LNCaP clone FGC (cell line): ENCODE data around the gene AP4E1.
A peak's percentile ranks its signal among the peaks of the same experiment; 100 is the strongest.
"Not testable (repeated sequence)": the region's sequence is repeated elsewhere in the genome, so short reads cannot be mapped to it uniquely, and the experiment has no call there.

ENCODE experiments used
- DNase-seq: peaks from one replicate; pipeline ENCODE4 v3.0.0-alpha.2; 2011; ENCODE audit warnings: low read depth
- H3K4me3 ChIP-seq: 2 replicates; pipeline ENCODE4 v1.5.1; 2011; ENCODE audit warnings: mild to moderate bottlenecking, low read depth, low read length, control low read depth
- TF ChIP-seq, protein P1 (sequence below): IDR thresholded peaks from 2 replicates; pipeline ENCODE4 v1.5.1; 2012; ENCODE audit warnings: mild to moderate bottlenecking; ENCODE audit not compliant: control insufficient read depth, insufficient read depth; ENCODE audit errors: extremely low read depth

The AP4E1 gene

DNA sequence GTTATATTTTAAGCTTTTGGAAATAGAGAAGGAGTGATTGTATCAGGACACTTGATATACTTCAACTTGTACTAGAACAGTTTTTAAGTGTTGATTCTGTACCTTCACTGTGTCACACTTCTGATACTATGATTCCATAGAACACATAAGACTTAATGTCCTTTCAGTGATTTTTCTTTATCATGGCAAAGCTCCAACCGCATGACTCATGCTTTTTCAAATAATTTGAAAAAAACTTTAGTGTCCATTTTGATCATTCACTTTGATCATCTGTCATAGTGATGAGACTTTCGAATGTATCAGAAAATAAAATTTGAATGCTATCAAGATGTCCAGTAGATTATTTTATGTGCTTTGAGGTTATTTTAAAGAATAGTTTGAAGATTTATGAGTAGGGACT is 32.0 kb downstream of the AP4E1 start:
- TF ChIP-seq, protein P1, sequence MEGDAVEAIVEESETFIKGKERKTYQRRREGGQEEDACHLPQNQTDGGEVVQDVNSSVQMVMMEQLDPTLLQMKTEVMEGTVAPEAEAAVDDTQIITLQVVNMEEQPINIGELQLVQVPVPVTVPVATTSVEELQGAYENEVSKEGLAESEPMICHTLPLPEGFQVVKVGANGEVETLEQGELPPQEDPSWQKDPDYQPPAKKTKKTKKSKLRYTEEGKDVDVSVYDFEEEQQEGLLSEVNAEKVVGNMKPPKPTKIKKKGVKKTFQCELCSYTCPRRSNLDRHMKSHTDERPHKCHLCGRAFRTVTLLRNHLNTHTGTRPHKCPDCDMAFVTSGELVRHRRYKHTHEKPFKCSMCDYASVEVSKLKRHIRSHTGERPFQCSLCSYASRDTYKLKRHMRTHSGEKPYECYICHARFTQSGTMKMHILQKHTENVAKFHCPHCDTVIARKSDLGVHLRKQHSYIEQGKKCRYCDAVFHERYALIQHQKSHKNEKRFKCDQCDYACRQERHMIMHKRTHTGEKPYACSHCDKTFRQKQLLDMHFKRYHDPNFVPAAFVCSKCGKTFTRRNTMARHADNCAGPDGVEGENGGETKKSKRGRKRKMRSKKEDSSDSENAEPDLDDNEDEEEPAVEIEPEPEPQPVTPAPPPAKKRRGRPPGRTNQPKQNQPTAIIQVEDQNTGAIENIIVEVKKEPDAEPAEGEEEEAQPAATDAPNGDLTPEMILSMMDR, result no peak
- DNase-seq, result peak; percentile 32
- no peak overlapping the region for H3K4me3 ChIP-seq

DNA sequence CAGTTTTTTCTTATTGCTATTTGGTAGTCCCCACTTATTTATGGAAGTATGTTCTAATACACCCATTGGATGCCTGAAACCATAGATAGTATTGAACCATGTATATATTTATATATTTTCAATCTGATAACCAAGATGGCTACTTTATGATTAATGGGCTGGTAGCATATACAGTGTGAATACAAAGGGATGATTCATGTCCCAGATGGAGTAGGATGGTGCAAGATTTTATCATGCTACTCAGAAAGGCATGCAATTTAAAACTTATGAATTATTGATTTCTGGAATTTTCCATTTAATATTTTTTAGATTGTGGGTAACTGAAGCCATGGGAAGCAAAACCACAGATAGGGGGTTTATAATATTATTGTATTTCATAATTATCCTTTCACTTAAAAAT is 35.2 kb downstream of the AP4E1 start:
- no peak for DNase-seq
- TF ChIP-seq, protein P1, result no peak
- H3K4me3 ChIP-seq, result no peak overlapping the region

DNA sequence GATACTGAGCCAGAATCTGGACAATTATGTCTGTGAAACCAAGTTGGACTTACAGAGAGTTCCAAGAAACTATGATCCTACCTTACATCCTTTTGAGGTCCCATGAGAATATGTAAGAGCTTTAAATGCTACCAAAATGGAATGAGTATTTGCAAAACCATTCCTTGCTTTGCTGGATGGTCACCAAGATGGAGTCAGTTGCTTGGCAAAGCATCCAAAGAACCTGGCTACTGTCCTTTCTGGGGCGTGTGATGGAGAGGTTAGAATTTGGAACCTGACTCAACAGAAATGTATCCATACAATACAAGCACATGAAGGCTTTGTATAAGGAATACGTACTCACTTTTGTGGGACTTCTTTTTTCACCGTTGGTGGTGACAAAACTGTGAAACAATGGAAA is 36.2 kb downstream of the AP4E1 start:
- TF ChIP-seq, protein P1, result no peak
- no peak for DNase-seq
- H3K4me3 ChIP-seq, result no peak overlapping the region

DNA sequence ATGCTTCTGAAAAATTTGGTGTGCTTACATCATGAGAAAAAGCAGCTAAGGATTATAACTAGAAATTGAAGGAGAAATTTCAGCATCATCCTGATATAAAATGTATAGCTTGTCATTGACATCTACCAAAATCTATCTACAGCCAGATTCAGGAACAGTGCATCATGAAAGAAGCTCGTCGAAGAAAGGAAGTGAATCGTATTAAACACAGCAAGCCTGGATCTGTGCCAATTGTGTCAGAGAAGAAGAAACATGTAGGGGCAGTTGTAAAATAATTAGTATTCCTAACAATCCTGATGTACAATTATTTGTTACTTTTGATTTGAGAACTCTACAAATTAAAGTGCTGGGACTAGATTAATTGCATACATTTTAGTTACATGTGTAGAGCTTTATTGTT is 37.2 kb downstream of the AP4E1 start:
- TF ChIP-seq, protein P1, result no peak
- no peak overlapping the region for H3K4me3 ChIP-seq
- no peak for DNase-seq

DNA sequence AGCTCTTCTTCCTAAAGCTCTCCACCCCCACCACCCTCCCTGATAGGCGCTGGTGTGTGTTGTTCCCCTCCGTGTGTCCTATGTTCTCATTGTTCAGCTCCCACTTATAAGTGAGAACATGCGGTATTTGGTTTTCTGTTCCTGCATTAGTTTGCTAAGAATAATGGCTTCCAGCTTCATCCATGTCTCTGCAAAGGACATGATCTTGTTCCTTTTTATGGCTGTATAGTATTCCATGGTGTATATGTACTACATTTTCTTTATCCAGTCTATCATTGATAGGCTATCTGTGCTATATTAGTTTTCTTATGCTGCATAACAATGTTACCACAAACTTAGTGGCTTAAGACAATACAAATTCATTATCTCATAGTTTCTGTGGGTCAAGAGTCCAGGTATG is 42.3 kb downstream of the AP4E1 start:
- not testable (repeated sequence) for DNase-seq, H3K4me3 ChIP-seq

DNA sequence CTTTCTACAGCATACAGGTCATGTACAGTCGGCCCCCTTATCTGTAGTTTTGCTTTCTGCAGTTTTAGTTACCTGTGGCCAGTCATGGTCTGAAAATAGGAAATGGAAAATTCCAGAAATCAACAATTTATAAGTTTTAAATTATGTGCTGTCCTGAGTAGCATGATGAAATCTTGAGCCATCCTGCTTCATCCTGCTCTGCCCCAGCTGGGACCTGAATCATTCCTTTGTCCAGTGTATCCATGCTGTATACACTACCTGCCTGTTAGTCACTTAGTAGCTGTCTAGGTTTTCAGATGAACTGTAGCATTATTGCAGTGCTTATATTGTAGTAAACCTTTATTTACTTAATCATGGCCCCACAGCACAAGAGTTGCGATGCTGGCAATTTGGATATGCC is 44.8 kb downstream of the AP4E1 start:
- TF ChIP-seq, protein P1, result no peak
- no peak overlapping the region for H3K4me3 ChIP-seq
- DNase-seq, result no peak

DNA sequence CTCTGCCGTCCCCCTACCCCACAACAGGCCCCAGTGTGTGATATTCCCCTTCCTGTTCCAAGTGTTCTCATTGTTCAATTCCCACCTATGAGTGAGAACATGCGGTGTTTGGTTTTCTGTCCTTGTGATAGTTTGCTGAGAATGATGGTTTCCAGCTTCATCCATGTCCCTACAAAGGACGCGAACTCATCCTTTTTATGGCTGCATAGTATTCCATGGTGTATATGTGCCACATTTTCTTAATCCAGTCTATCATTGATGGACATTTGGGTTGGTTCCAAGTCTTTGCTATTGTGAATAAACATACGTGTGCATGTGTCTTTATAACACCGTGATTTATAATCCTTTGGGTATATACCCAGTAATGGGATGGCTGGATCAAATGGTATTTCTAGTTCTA is 46.4 kb downstream of the AP4E1 start:
- not testable (repeated sequence) for H3K4me3 ChIP-seq, DNase-seq

DNA sequence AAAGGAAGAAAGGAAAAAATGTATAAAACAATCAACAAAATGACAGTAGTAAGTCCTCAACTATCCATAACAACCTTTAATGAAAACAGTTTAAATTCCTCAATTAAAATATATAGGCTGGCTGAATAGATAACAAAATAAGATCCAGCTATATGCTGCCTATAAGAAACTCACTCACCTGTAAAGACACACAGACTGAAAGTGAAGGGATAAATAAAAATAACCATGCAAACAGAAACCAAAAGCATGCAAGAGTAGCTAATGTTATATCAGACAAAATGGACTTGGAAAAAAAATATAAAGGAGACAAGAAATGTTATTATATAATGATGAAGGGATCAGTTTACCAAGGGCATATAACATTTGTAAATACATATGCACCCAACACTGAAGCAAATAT is 51.2 kb downstream of the AP4E1 start:
- no peak overlapping the region for H3K4me3 ChIP-seq
- no peak for DNase-seq
- TF ChIP-seq, protein P1, result no peak
